ENCODE results near the gene LZTS2.

DNA sequence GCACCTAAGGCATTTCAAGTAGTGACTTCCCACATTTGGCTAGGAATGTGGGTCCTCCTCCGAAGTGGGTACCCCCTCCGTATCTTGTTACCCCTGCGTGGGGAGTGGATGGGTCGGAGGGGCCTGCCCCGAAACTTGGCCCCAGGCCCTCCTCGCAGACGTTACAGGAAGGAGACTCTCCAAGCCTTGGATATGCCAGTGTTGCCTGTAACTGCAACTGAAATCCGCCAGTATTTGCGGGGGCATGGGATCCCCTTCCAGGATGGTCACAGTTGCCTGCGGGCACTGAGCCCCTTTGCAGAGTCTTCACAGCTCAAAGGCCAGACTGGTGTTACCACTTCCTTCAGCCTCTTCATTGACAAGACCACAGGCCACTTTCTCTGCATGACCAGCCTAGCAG lies 11.4 kb upstream of the LZTS2 start:
- TF ChIP-seq, protein P1, sequence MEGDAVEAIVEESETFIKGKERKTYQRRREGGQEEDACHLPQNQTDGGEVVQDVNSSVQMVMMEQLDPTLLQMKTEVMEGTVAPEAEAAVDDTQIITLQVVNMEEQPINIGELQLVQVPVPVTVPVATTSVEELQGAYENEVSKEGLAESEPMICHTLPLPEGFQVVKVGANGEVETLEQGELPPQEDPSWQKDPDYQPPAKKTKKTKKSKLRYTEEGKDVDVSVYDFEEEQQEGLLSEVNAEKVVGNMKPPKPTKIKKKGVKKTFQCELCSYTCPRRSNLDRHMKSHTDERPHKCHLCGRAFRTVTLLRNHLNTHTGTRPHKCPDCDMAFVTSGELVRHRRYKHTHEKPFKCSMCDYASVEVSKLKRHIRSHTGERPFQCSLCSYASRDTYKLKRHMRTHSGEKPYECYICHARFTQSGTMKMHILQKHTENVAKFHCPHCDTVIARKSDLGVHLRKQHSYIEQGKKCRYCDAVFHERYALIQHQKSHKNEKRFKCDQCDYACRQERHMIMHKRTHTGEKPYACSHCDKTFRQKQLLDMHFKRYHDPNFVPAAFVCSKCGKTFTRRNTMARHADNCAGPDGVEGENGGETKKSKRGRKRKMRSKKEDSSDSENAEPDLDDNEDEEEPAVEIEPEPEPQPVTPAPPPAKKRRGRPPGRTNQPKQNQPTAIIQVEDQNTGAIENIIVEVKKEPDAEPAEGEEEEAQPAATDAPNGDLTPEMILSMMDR (IDR thresholded peaks at IDR 0.05 in 8 of 11, conservative IDR thresholded peaks at IDR 0.05 in 3 of 11), result no peak
- no peak for TF ChIP-seq POLR2AphosphoS5 (IDR thresholded peaks at IDR 0.05)
